Stimulated activated CD4-positive, alpha-beta T cell treated with anti-CD3 and anti-CD28 coated beads, Interleukin-1b, Interleukin-23, amount 100 ng/mL, for 48 hours (primary cell): ENCODE data around the gene ACSM3.
A peak's percentile ranks its signal among the peaks of the same experiment; 100 is the strongest.

Experiments
- DNase-seq: peaks from one replicate; pipeline ENCODE4 v3.0.0-alpha.2; 2020

The ACSM3 gene

DNA sequence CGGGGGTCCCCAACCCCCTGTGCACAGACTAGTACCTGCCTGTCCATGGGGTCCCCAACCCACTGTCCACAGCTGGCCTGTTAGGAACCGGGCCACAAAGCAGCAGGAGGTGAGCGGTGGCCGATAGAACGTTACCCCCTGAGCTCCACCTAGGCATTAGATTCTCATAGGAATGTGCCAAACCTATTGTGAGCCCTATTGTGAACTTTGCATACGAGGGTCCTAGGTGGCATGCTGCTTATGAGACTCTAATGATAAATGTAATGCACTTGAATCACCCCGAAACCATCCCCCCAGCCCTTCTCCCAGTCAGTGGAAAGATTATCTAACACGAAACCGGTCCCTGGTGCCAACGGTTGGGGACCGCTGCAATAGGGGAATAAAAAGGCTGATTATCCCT, 44.0 kb downstream of the ACSM3 start:
- no peak for DNase-seq

- DNase-seq = no peak
These were observed 48.1 kb downstream of the ACSM3 start for GRCh38 chr16:20811889-20812439.

GRCh38 chr16:20812510-20812909, 48.7 kb downstream of the ACSM3 start:
- DNase-seq = no peak

DNA sequence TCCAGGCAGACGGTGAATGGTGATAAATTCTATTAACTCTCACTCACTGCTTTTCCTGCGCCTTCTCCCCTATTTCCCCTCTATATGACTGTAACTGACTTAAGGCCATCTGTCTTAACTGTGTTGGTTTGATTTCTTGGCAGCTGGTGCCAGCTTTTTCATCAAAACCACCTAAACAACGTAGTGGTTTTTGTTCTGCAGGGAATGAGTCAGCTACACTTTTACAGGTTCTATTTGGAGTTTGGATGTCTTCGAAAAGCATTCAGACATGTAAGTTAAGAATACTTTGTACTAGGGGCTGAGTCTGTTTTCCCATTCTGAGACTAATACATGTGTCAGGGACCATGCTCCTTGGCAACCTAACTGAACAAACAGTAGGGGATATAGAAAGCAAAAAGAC, 51.0 kb downstream of the ACSM3 start:
- no peak for DNase-seq

GRCh38 chr16:20818929-20819585, 55.2 kb downstream of the ACSM3 start:
- DNase-seq = no peak

GRCh38 chr16:20821682-20822081, 57.9 kb downstream of the ACSM3 start:
- no peak for DNase-seq

DNA sequence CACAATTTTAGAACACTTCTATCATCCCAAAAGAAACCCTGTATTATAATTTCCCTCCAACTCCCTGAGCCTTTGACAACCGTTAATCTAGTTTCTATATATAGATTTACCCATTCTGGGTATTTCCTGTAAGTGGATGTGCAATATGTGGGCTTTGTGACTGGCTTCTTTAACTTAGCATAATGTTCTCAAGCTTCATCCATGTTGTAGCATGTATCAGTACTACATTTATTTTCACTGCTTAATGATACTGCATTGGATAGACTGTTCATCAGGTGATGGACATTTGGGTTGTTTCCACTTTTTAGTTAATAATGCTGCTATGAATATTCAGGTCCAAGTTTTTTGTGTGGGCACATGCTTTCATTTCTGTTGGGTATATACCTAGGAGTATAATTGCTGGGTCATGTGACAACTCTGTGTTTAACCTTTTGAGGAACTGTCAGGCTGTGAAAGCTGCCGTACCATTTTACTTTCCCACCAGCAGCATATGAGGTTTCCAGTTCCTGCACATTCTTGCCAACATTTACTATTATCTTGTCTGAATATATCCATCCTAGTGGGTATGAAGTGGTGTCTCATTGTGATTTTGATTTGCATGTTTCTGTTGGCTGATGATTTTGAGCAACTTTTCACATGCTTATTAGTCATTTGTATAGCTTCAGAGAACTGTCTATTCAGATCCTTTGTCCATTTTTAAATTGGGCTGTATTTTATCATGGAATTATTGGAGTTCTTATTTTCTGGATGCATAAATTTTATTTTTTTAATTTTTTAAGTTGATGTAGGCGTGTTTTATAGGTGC, 58.9 kb downstream of the ACSM3 start:
- no peak for DNase-seq

DNA sequence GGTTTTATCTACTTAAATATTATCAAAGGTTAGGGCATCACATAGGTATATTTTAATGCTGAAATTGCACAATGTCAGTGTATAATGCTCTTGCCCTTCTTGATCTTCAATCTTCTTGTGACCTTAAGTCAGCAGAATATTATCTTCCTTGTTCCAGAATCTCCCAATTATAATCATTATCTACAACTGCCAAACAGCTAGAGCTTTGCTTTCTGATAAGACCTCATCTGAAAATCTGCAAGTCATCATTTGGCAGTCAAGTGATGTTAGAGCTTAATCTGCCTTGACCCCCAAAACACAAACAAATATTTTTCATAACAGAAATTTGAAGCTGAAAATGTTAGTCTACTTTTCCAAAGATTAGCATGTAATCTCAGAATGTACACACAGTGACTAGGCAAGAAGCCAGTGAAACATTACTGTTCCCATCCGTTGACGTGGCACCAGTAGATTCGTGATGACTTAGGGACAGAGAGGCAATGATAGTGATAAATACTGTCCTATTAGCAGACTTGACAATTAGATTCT, 62.3 kb downstream of the ACSM3 start:
- no peak for DNase-seq

GRCh38 chr16:20829536-20829935, 65.7 kb downstream of the ACSM3 start:
- DNase-seq = no peak

- DNase-seq = no peak
These were observed 66.6 kb downstream of the ACSM3 start for GRCh38 chr16:20830372-20830771.

GRCh38 chr16:20833086-20833485, 69.3 kb downstream of the ACSM3 start:
- no peak for DNase-seq

DNA sequence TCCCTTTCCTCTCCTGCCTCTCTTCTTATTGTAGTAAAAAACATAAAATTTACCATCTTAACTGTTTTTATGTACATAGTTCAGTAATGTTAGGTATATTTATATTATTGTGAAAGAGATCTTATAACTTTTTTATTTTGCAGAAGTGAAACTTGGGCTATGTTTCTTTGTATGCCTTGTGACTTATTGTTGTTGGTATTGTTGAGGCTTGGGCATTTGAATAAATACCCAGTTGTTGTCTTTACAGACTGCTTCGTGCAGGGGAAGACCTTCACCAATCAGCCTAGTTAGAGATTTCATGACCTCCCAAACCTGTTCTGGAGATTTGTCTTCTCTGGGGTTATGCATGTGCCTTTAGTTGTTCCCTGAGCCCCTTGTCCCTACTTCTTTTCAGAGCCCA, 74.4 kb downstream of the ACSM3 start:
- no peak for DNase-seq

DNA sequence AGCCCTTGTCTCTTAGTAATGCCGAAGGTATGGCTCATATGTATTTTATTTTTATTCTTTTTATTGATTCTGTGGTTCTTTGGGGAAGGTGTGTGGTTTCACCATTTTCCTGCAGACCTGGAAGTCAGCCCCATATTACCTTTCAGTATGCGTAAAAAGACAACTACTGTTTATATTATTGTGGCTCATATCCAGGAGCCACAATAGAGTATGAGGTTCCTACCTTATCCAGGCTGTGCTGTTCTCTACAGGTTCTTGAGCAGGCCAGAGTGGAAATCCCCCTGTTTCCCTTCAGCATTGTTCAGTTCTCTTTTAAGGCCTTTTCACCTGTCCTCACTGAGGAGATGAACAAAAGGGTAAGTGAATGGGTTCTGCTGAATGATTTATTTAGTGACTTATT, 75.7 kb downstream of the ACSM3 start:
- no peak for DNase-seq

DNA sequence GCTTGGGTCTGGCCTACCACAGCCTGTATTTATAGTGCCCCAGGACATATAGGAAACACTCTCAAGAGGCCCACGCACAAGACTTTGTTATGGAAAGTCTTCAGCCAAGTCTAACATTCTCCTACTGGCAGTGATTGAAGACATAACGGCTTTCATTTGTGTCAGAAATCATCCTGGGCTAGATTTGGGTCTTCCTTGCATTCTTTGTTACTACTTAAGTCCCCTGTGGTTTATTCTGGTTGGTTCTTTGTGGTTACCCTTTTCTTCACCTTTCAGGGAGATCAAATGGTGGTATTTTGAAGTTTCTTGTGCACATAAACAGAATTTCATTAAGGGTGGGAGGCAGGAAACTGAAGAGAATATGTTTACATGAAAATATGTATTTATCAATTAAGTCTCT, 80.2 kb downstream of the ACSM3 start:
- no peak for DNase-seq

- peak; percentile 7 for DNase-seq
These were observed 80.8 kb downstream of the ACSM3 start for GRCh38 chr16:20844588-20844987.

GRCh38 chr16:20846030-20846429, 82.2 kb downstream of the ACSM3 start:
- DNase-seq = no peak

GRCh38 chr16:20846551-20846950, 82.7 kb downstream of the ACSM3 start:
- no peak for DNase-seq
